OCI-LY3 (cell line): Measurements from ENCODE around the gene ORC4.
A peak's percentile ranks its signal among the peaks of the same experiment; 100 is the strongest.
"Not testable (repeated sequence)": the region's sequence is repeated elsewhere in the genome, so short reads cannot be mapped to it uniquely, and the experiment has no call there.

ENCODE experiments used
- H2AFZ ChIP-seq: fragments of 200-600, 300-600 bp; shearing (Covaris generic); 2 replicates; pipeline ENCODE4 v1.6.0; 2014; ENCODE audit warnings: antibody characterized with exemption, low read depth, low read length
- H3K27ac ChIP-seq: fragments of 200-600, 300-600 bp; sonication (generic); 2 replicates; pipeline ENCODE4 v1.5.1; 2014; ENCODE audit warnings: mild to moderate bottlenecking, low read length, moderate library complexity, mixed read lengths
- H3K27me3 ChIP-seq: fragments of 200-600, 300-600 bp; sonication (generic); 2 replicates; pipeline ENCODE4 v1.6.1; 2014; ENCODE audit warnings: low read depth, low read length, mixed read lengths
- H3K36me3 ChIP-seq: fragments of 200-600, 300-600 bp; sonication (generic); replicated peaks from 2 replicates; pipeline ENCODE3; 2014; ENCODE audit warnings: low read depth, low read length, mixed read lengths
- H3K4me1 ChIP-seq: fragments of 300-600, 200-600 bp; sonication (generic); 2 replicates; pipeline ENCODE4 v1.6.1; 2014; ENCODE audit warnings: low read length, mixed read lengths
- H3K4me2 ChIP-seq: fragments of 200-600, 300-600 bp; sonication (generic); 2 replicates; pipeline ENCODE4 v1.6.1; 2014; ENCODE audit warnings: low read length, mixed read lengths
- H3K4me3 ChIP-seq: fragments of 300-600, 200-600 bp; sonication (generic); 2 replicates; pipeline ENCODE4 v1.5.1; 2014; ENCODE audit warnings: antibody characterized with exemption, mild to moderate bottlenecking, low read length, moderate library complexity
- H3K79me2 ChIP-seq: fragments of 300-600, 200-600 bp; shearing (Covaris generic); 2 replicates; pipeline ENCODE4 v1.6.1; 2014; ENCODE audit warnings: mild to moderate bottlenecking, low read length, mixed read lengths
- H3K9ac ChIP-seq: fragments of 300-600, 200-600 bp; shearing (Covaris generic); 2 replicates; pipeline ENCODE4 v1.6.0; 2014; ENCODE audit warnings: mild to moderate bottlenecking, low read length, moderate library complexity
- H3K9me3 ChIP-seq: fragments of 200-600, 300-600 bp; shearing (Covaris generic); 2 replicates; pipeline ENCODE4 v1.6.1; 2014; ENCODE audit warnings: low read length, mixed read lengths; ENCODE audit not compliant: insufficient read depth
- H4K20me1 ChIP-seq: fragments of 200-600, 300-600 bp; sonication (generic); 2 replicates; pipeline ENCODE4 v1.6.1; 2016; ENCODE audit warnings: low read length, mixed read lengths; ENCODE audit not compliant: insufficient read depth
- EZH2phosphoT487 ChIP-seq: fragments of 200-600 bp; shearing (Covaris generic); IDR thresholded peaks from 2 replicates; pipeline ENCODE4 v1.6.1; 2018; ENCODE audit warnings: antibody characterized with exemption, mixed run types, low read depth
- TF ChIP-seq, protein P1 (sequence below): fragments of 200-600, 300-600 bp; sonication (generic); IDR thresholded peaks from 2 replicates; pipeline ENCODE4 v1.5.1; 2014; ENCODE audit warnings: antibody characterized with exemption, low read length, low read depth

ORC4 gene

GRCh38 chr2:147999126-147999525 lies 21.4 kb downstream of the ORC4 start:
- Histone ChIP-seq H3K4me3 (no peak overlapping the region), H3K27ac (no peak overlapping the region), H3K4me2 (no peak overlapping the region), H3K27me3 (no peaks in the 10 kb centered on the region), H3K9me3 (no peaks in the 10 kb centered on the region), H3K36me3 (peaks cover 4% of the 10 kb centered on the region), H3K9ac (no peak overlapping the region), H2AFZ (no peak overlapping the region), H4K20me1 (peaks cover 18% of the 10 kb centered on the region; the same call in 1 of the 2 replicates), H3K79me2 (peaks cover 61% of the 10 kb centered on the region), H3K4me1 (no peaks in the 10 kb centered on the region)
- TF ChIP-seq, protein P1, sequence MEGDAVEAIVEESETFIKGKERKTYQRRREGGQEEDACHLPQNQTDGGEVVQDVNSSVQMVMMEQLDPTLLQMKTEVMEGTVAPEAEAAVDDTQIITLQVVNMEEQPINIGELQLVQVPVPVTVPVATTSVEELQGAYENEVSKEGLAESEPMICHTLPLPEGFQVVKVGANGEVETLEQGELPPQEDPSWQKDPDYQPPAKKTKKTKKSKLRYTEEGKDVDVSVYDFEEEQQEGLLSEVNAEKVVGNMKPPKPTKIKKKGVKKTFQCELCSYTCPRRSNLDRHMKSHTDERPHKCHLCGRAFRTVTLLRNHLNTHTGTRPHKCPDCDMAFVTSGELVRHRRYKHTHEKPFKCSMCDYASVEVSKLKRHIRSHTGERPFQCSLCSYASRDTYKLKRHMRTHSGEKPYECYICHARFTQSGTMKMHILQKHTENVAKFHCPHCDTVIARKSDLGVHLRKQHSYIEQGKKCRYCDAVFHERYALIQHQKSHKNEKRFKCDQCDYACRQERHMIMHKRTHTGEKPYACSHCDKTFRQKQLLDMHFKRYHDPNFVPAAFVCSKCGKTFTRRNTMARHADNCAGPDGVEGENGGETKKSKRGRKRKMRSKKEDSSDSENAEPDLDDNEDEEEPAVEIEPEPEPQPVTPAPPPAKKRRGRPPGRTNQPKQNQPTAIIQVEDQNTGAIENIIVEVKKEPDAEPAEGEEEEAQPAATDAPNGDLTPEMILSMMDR, result no peak
- no peak for TF ChIP-seq EZH2phosphoT487

DNA sequence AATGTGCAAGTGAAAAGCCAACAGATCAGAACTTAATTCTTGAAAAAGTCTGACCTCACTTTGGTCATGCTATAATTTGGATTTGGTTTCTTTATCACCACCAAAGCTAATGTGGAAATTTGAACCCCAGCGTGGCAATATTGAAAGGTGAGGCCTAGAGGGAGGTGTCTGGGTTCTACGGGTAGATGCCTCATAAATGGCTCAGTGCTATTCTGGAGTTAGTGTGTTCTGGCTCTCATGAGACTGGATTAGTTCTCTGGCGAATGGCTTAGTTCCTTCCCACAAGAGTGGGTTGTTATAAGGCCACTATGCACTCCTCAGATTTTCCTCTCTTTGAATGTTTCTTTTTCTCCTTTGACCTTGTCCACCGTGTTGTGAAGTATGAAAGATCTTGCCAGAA lies 22.3 kb downstream of the ORC4 start:
- no peak for TF ChIP-seq EZH2phosphoT487
- TF ChIP-seq, protein P1, result no peak
- H3K79me2 ChIP-seq, result peaks cover 56% of the 10 kb centered on the region

DNA sequence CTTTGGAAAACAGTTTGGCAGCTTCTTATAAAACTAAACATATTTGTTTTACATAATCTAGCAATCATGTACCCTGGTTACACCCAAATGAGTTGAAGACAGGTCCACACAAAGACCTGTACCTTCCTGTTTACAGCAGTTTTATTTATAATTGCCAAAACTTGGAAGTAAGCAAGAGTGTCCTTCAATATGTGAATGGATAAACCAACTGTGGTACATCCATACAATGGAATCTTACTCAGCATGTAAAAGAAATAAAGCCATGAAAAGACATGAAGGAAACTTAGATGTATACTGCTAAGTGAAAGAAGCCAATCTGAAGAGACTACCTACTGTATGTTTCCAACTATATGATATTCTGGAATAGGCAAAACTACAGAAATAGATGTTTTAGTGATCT lies 23.7 kb downstream of the ORC4 start:
- TF ChIP-seq EZH2phosphoT487, result no peak
- H3K79me2 ChIP-seq, result peaks cover 68% of the 10 kb centered on the region

More for the DNA sequence above, 22.3 kb downstream of the ORC4 start:
- Histone ChIP-seq H2AFZ (no peak overlapping the region), H3K9me3 (no peaks in the 10 kb centered on the region), H3K27me3 (no peaks in the 10 kb centered on the region), H3K4me3 (no peak overlapping the region), H4K20me1 (peaks cover 22% of the 10 kb centered on the region; the same call in 1 of the 2 replicates), H3K9ac (no peak overlapping the region), H3K36me3 (peaks cover 4% of the 10 kb centered on the region), H3K4me1 (no peaks in the 10 kb centered on the region), H3K27ac (no peak overlapping the region), H3K4me2 (no peak overlapping the region)

GRCh38 chr2:147994965-147995364 lies 25.6 kb downstream of the ORC4 start:
- not testable (repeated sequence) for H3K27ac ChIP-seq, H3K4me2 ChIP-seq, H3K9ac ChIP-seq, H3K4me3 ChIP-seq, H3K9me3 ChIP-seq, H3K4me1 ChIP-seq, H2AFZ ChIP-seq, H3K27me3 ChIP-seq, H3K36me3 ChIP-seq
- peaks cover 58% of the 10 kb centered on the region for H3K79me2 ChIP-seq
- peaks cover 34% of the 10 kb centered on the region for H4K20me1 ChIP-seq

More for the DNA sequence above, 23.7 kb downstream of the ORC4 start:
- H2AFZ ChIP-seq, result no peak overlapping the region
- H3K4me1 ChIP-seq, result no peaks in the 10 kb centered on the region
- no peak overlapping the region for H3K9ac ChIP-seq
- no peaks in the 10 kb centered on the region for H3K9me3 ChIP-seq
- peaks cover 34% of the 10 kb centered on the region for H4K20me1 ChIP-seq
- H3K36me3 ChIP-seq, result peaks cover 4% of the 10 kb centered on the region
- no peak overlapping the region for H3K4me2 ChIP-seq
- H3K27ac ChIP-seq, result no peak overlapping the region
- no peak overlapping the region for H3K4me3 ChIP-seq
- no peaks in the 10 kb centered on the region for H3K27me3 ChIP-seq

- Histone ChIP-seq H2AFZ (no peak overlapping the region), H4K20me1 (peaks cover 24% of the 10 kb centered on the region), H3K36me3 (no peaks in the 10 kb centered on the region), H3K9me3 (no peaks in the 10 kb centered on the region), H3K9ac (no peak overlapping the region), H3K27me3 (no peaks in the 10 kb centered on the region), H3K4me1 (peaks cover 4% of the 10 kb centered on the region; the same call in 1 of the 2 replicates), H3K79me2 (peaks cover 43% of the 10 kb centered on the region), H3K27ac (no peak overlapping the region), H3K4me2 (peak overlapping the region; percentile 44), H3K4me3 (no peak overlapping the region)
- TF ChIP-seq, protein P1, result peak; percentile 92
- no peak for TF ChIP-seq EZH2phosphoT487
Observed at GRCh38 chr2:147989809-147990403, 30.6 kb downstream of the ORC4 start.
